Activated CD8-positive, alpha-beta memory T cell treated with anti-CD3 and anti-CD28 coated beads for 4 hours (primary cell): Measurements from ENCODE around the gene CTSK.
"Not testable (repeated sequence)": the region's sequence is repeated elsewhere in the genome, so short reads cannot be mapped to it uniquely, and the experiment has no call there.

ENCODE experiments used
- DNase-seq, 2 donors: peaks; one replicate each; pipeline ENCODE4 v3.0.0-alpha.2; 2020; ENCODE audit warnings: low read depth in 2 of 2

Gene CTSK

GRCh38 chr1:150807249-150808023 lies 624 bp downstream of the CTSK start:
- no peak for DNase-seq

DNA sequence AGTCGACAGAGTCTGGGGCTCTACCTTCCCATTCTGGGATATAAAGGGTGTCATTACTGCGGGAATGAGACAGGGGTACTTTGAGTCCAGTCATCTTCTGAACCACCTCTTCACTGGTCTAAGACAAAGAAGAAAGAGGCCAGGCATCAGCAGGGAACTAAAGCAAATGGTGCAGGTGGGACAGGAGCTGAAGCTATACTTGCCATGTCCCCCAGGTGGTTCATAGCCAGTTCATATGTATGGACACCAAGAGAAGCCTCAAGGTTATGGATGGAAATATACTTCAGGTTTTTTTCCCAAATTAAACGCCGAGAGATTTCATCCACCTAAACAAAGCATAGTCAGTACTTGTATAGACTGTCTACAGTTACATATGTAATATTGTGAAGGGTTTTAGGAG lies 2.2 kb downstream of the CTSK start:
- DNase-seq, result no peak

DNA sequence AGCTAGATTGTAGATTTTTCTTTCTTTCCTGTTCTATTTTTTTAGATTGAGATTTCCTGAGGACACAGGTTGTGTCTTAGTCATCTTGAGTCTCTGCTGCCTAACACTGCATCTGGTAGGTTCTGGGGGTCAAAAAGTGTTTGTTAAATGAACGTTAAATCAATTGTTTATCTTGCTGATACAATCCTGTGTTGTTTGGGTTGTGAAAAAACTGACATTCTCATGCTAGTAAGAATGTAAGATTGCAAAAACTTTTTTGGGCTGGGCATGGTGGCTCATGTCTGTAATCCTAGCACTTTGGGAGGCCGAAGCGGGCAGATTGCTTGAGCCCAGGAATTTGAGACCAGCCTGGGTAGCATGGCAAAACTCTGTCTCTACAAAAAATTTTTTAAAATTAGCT lies 3.4 kb downstream of the CTSK start:
- no peak for DNase-seq

- DNase-seq, result no peak
Measured at GRCh38 chr1:150799089-150799488, 9.0 kb downstream of the CTSK start.

DNA sequence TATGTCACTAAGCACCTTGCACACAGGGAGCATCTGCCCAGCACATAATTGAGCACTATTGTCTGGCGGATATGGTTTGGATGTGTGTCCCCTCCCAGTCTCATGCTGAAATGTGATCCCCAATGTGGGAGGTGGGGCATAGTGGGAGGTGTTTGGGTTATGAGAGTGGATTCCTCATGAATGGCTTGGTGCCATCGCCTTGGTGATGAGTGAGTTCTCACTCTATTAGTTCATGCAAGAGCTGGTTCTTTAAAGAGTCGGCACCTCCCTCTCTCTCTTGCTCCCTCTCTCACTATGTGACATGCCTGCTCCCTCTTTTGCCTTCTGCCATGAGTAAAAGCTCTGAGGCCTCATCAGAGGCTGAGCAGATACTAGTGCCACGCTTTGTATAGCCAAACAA lies 9.5 kb downstream of the CTSK start:
- no peak for DNase-seq

- DNase-seq, result no peak
Measured at GRCh38 chr1:150796374-150796773, 11.7 kb downstream of the CTSK start.

DNA sequence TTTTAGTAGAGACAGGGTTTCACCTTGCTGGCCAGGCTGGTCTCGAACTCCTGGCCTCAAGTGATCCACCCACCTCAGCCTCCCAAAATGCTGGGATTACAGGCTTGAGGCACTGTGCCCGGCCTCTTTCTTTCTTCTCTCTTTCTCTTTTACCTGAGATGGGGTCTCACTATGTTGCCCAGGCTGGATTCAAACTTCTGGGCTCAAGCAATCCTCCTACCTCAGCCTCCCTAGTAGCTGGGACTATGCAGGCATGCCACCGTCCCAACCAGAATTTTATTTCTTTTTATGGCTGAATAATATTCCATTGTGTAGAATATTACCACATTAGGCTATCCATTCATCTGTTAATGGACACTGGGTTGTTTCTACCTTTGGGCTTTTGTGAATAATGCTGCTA lies 14.3 kb downstream of the CTSK start:
- not testable (repeated sequence) for DNase-seq

DNA sequence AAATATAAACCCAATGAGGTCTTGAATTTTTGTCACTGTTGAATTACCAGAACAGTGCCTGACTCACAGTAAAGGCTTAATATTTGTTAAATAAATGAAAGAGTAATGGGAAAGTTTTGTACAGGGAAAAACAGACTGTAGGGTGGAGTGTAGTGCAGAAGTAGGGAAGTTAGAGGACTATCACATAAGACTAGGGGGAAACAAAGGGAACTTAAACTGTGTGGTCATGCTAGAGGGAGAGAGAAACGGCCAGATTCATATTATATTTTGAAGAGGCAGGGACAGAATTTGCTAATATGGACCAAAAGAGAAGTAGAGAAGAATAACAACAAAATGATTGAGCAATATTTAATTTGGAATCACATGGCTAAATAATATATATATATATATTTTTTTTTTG lies 14.8 kb downstream of the CTSK start:
- DNase-seq, result no peak

DNA sequence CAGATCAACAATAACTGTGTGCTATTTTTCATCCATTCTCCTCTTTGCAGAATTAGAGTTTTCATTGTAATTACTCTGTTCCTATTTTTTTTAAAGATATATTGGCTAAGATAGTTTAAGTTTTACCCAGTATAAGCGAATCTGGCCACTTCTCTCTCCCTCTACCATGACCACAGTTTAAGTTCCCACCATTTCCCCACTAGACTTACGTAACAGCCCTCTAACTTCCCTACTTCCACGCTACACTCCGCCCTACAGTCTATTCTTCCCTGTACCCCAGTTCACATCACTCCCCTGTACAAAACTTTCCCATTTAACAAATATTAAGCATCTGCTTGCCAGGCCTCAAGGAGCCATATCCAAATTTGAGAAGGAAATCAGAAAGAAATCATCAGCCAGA lies 16.5 kb downstream of the CTSK start:
- no peak for DNase-seq

GRCh38 chr1:150789396-150789795 lies 18.7 kb downstream of the CTSK start:
- DNase-seq, result no peak

GRCh38 chr1:150788946-150789345 lies 19.1 kb downstream of the CTSK start:
- no peak for DNase-seq

- no peak for DNase-seq
Measured at GRCh38 chr1:150787455-150787854, 20.6 kb downstream of the CTSK start.

DNA sequence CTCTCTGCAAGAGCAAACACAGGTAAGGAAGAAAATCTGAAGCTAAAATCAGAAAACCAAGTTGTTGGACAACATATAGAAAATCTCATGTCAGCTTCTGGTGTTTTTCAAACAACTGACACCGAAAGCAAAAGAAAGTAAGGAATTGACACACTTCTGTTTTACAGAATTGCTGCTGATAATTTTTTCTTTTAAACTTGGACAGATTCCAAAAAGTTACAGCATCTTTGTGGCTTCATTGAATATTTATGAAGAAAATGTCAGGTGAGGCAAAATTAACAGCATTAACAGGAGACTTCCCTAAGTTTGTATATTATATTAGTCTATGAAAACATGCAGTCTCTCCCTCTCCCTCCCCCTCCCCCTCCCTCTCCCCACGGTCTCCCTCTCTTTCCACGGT lies 27.6 kb downstream of the CTSK start:
- no peak for DNase-seq

DNA sequence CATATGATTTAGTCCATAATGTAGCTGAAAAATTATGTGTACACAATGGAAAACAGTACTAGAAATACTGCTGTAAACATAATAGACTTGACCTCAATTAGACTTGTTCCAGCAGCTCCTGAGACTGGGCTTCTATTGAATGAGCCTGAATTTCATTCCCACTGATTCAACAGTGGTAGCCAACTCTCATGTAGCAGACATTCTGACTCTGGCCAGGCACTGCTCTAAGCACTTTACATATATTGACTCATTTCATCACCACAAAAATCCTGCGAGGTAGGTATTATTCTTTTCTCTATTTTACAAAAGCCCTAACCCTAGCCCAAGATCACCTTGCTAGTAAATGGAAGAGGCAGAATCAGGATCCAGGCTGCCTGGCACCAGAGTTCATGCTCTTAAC lies 29.7 kb downstream of the CTSK start:
- DNase-seq, result no peak

DNA sequence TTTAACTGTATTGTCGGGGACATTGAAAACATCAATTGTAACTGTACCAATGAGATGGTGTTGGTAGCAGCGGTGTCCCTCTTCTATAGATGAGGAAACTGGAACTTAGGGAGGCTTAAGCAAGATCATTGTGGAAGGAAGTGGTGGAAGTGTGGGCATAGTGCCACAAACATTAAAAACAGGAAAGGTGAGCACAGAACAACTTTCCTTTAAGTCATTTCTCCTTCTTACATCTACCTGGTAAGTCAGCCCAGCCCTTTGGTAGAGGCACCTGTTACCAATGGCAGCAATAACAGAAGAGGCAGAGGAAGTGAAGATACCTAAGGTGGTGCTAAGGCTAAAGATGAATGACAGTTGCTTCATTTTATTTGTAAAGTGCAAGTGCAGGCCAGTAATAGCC lies 30.5 kb downstream of the CTSK start:
- no peak for DNase-seq

GRCh38 chr1:150775931-150776505 lies 32.0 kb downstream of the CTSK start:
- not testable (repeated sequence) for DNase-seq

GRCh38 chr1:150775276-150775675 lies 32.8 kb downstream of the CTSK start:
- DNase-seq, result no peak

DNA sequence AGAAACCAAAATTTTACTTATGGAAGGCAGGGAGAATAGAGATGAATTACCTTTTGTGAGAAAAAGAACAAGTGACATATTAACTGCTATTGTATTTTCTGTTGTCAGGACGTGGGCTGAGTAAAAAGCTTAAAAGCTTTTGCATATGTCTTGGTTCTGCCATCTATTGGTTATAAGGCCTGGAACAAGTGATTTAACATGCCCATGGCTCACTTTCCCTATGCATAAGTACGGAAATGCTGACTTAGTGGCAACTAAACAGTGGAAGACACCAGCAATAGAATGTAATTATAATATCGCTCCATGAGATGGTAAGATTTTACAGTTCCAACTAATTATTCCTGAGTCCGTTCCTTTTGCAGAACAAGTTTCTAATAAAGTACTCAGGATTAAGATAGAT lies 35.7 kb downstream of the CTSK start:
- no peak for DNase-seq

DNA sequence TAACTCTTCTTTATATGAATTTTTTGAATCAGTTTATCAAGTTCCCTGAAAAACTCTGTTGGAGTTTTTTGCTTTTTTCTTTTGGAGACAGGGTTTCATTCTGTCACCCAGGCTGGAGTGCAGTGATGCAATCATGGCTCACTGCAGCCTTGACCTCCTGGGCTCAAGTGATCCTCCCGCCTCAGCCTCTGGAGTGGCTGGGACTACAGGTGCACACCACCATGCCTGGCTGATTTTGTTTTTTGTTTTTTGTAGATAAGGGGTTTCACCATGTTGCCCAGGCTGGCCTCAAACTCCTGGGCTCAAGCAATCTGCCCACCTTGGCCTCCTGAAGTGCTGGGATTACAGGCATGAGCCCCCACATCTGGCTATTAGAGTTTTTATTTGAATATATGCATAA lies 40.4 kb downstream of the CTSK start:
- DNase-seq, result not testable (repeated sequence)

DNA sequence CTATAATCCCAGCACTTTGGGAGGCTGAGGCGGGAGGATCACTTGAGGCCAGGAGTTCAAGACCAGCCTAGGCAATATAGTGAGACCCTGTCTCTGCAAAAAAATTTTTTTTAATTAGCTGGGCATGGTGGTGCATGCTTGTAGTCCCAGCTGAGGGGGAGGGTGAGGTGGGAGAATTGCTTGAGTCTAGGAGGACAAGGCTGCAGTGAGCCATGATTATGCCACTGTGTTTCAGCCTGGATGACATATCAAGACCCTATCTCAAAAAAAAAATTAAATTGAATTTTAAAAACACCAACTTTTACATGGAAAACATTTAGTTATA lies 42.1 kb downstream of the CTSK start:
- not testable (repeated sequence) for DNase-seq

GRCh38 chr1:150765296-150765976 lies 42.6 kb downstream of the CTSK start, which contains the start of gene CTSS:
TSS of gene CTSS (minus strand) at chr1:150765778. CDS start at chr1:150764763, 1,015 bp downstream.
- no peak for DNase-seq

- no peak for DNase-seq
Measured at GRCh38 chr1:150764617-150765101, 43.4 kb downstream of the CTSK start.

GRCh38 chr1:150763018-150763417 lies 45.0 kb downstream of the CTSK start:
- no peak for DNase-seq
